Pancreas (tissue), 10 donors: ENCODE results near the gene TIMM17A. TPM values are rescaled to one million over a fixed set of nuclear protein-coding genes. Genes with fewer than 3 reads are reported as not detected.

ENCODE experiments used
- ATAC-seq, 4 donors: fragments of 200-7000 bp; cut with Tn5 transposase; one replicate each; pipeline versions ENCODE4 v1.8.0 to v1.9.1; 2020; ENCODE audit warnings: mild to moderate bottlenecking in 4 of 4, moderate library complexity in 4 of 4
- DNase-seq, 6 donors: peaks; one replicate each; pipeline ENCODE4 v3.0.0-alpha.2; 2020
- FAIRE-seq: peaks from 2 replicates; lab custom pipeline; 2012; peaks lifted over from hg19 to GRCh38; lab: Jason Lieb, UNC
- H3K27ac ChIP-seq, 4 donors: fragments of 200-600 bp; sonication (generic); 1 replicate in 3 of 4; 2 replicates in 1 of 4; pipeline versions ENCODE4 v1.5.0 to v1.8.0; 2020
- H3K27me3 ChIP-seq, 4 donors: fragments of 200-600 bp; one replicate each; pipeline ENCODE4 v1.8.0; 2021
- H3K36me3 ChIP-seq, 3 donors: fragments of 200-600 bp; sonication (generic) in 1 of 3; one replicate each; pipeline versions ENCODE4 v1.5.0 to v1.8.0; 2020 to 2021
- H3K4me1 ChIP-seq, 3 donors: fragments of 200-600 bp; one replicate each; pipeline ENCODE4 v1.8.0; 2021
- H3K4me3 ChIP-seq, 4 donors: fragments of 200-600 bp; sonication (generic) in 2 of 4; one replicate each; pipeline versions ENCODE4 v1.5.0 to v1.8.0; 2020 to 2021
- H3K9me3 ChIP-seq, 4 donors: fragments of 200-600 bp; one replicate each; pipeline ENCODE4 v1.8.0; 2021
- CTCF ChIP-seq, 4 donors: fragments of 200-600 bp; sonication (generic) in 3 of 4; IDR thresholded peaks; one replicate each; pipeline versions ENCODE4 v1.5.0 to v1.8.0; 2021; ENCODE audit warnings: antibody characterized with exemption in 4 of 4
- WGBS, 2 donors: extraction: QIAGEN DNeasy Blood & Tissue Kit; methylation state at CpG; one replicate each; pipeline ENCODE4 v1.1.7; 2013; 5-methylcytosine and 5-hydroxymethylcytosine counted together
- intact Hi-C, 3 donors: fragments of 100-400 bp; cut with DNase I; formaldehyde crosslinking; loops; one replicate each; pipeline versions ENCODE4 v1.11.1 to v1.14.2; 2022
- polyA plus RNA-seq, 2 donors: library from polyadenylated mRNA; stranded (reverse); fragments of 200-250 nt; gene quantifications; one replicate each; pipeline ENCODE4 v1.2.3, GENCODE V29; 2013
- total RNA-seq, 6 donors: library from RNA; stranded (reverse); fragmentation: NEBNext Ultra II Directional in 4 of 6; extraction: Animal tissue kit (Norgen Biotek cat#: 25700) in 4 of 6; gene quantifications; one replicate each; pipeline versions ENCODE4 v1.2.1 to v1.2.4, GENCODE V29; 2021 to 2023
- donor health status: healthy with polysubstance abuse.
- donor health status: DM: no; HTN: no; CAD: no; lungs with moderate emphysema.
- donor health status: DM: no; HTN: no; CAD: no.
- donor health status: control.
- donor health status: control.
- donor health status: Bipolar disorder and iron deficiency.
- donor health status: DM: yes; HTN: yes; CAD: no.
- donor health status: DM: no; HTN: no; CAD: no.
- donor health status: DM: no; HTN: no; CAD: no.
- donor health status: DM: yes; HTN: yes; CAD: no.

TIMM17A gene
- total and polyA plus RNA-seq, 8 donors, result 7.9 to 28.2 (median 17.5) TPM

GRCh38 chr1:201964261-201964660, 9.0 kb downstream of the TIMM17A start:
- Histone ChIP-seq H3K27ac (no peak overlapping the region), H3K4me3 (no peak overlapping the region), H3K9me3 (no peaks in the 10 kb centered on the region), H3K36me3 (peaks cover 0 to 51% (median 28%) of the 10 kb centered on the region in 3 donors), H3K27me3 (no peaks in the 10 kb centered on the region), H3K4me1 (no peaks in the 10 kb centered on the region)
- no peak for TF ChIP-seq CTCF (IDR thresholded peaks at IDR 0.05)
- intact Hi-C loops, result no loop called here
- WGBS, 2 donors, result 79 to 82% methylated on average over 1 of the region's 1 CpG
- FAIRE-seq (no peak), ATAC-seq (no peak), DNase-seq (no peak)

GRCh38 chr1:201966171-201966570, 10.9 kb downstream of the TIMM17A start:
- 92 to 93% methylated on average over 5 of the region's 5 CpGs for WGBS, 2 donors
- peaks cover 0 to 55% (median 29%) of the 10 kb centered on the region in 3 donors for H3K36me3 ChIP-seq
- no peak for ATAC-seq
- H3K4me3 ChIP-seq, result no peak overlapping the region
- no peak for FAIRE-seq
- no peaks in the 10 kb centered on the region for H3K27me3 ChIP-seq
- H3K9me3 ChIP-seq, result no peaks in the 10 kb centered on the region
- H3K4me1 ChIP-seq, result peaks cover 0 to 4% (median 0%) of the 10 kb centered on the region in 3 donors
- no peak overlapping the region for H3K27ac ChIP-seq
- intact Hi-C loops, result no loop called here
- TF ChIP-seq CTCF (IDR thresholded peaks at IDR 0.05), result no peak
- no peak for DNase-seq

- intact Hi-C loops, result no loop called here
- DNase-seq (no peak), FAIRE-seq (no peak)
Observed at GRCh38 chr1:201968202-201968925, 13.1 kb downstream of the TIMM17A start.

GRCh38 chr1:201970334-201971159, 15.2 kb downstream of the TIMM17A start:
- FAIRE-seq (no peak), ATAC-seq (peak in 1 of 4 donors; percentile 13), DNase-seq (no peak)
- intact Hi-C loops, result loop anchor here in 1 of 3 donors (5.0 kb wide), 1 partner anchor 73 kb away; no protein-coding TSS in a partner anchor
- H3K4me1 ChIP-seq, result peaks cover 0 to 4% (median 0%) of the 10 kb centered on the region in 3 donors
- H3K27ac ChIP-seq, result no peak overlapping the region
- 46 to 56% methylated on average over 9 of the region's 9 CpGs for WGBS, 2 donors
- H3K27me3 ChIP-seq, result no peaks in the 10 kb centered on the region
- no peaks in the 10 kb centered on the region for H3K9me3 ChIP-seq
- no peak for TF ChIP-seq CTCF (IDR thresholded peaks at IDR 0.05)
- H3K36me3 ChIP-seq, result peaks cover 0 to 24% (median 11%) of the 10 kb centered on the region in 3 donors
- no peak overlapping the region for H3K4me3 ChIP-seq

More at GRCh38 chr1:201968202-201968925, 13.1 kb downstream of the TIMM17A start:
- H3K36me3 ChIP-seq, result peaks cover 0 to 37% (median 25%) of the 10 kb centered on the region in 3 donors
- H3K4me1 ChIP-seq, result peaks cover 0 to 4% (median 0%) of the 10 kb centered on the region in 3 donors
- H3K9me3 ChIP-seq, result no peaks in the 10 kb centered on the region
- H3K4me3 ChIP-seq, result no peak overlapping the region
- no peak for TF ChIP-seq CTCF (IDR thresholded peaks at IDR 0.05)
- H3K27ac ChIP-seq, result no peak overlapping the region
- 85 to 89% methylated on average over 16 of the region's 16 CpGs for WGBS, 2 donors
- no peaks in the 10 kb centered on the region for H3K27me3 ChIP-seq
- ATAC-seq, result no peak
